ENCODE measurements around the gene GRPEL2. TPM values are rescaled to one million over a fixed set of nuclear protein-coding genes. Genes with fewer than 3 reads are reported as not detected.

The GRPEL2 gene
- total and polyA plus RNA-seq, 4 donors, result 6.6 to 20.2 (median 16.0) TPM

DNA sequence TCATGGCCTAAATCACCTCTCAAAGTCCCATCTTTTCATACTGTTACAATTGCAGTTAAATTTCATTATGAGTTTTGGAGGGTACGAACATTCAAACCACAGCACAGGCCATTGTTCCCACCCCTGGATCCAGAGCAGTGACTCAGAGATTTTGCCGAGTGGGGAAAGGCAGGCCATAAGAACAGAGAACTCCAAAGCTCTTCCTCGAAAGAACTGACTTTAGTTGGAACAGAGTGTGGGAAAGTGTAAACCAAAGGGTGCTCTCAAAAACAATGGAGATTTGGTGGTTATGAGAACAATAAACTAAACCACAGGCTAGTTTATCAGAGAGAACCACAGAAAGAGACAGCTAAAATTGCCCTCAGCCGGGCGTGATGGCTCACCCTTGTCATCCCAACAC, 19.4 kb upstream of the GRPEL2 start:
- TF ChIP-seq, protein P1, sequence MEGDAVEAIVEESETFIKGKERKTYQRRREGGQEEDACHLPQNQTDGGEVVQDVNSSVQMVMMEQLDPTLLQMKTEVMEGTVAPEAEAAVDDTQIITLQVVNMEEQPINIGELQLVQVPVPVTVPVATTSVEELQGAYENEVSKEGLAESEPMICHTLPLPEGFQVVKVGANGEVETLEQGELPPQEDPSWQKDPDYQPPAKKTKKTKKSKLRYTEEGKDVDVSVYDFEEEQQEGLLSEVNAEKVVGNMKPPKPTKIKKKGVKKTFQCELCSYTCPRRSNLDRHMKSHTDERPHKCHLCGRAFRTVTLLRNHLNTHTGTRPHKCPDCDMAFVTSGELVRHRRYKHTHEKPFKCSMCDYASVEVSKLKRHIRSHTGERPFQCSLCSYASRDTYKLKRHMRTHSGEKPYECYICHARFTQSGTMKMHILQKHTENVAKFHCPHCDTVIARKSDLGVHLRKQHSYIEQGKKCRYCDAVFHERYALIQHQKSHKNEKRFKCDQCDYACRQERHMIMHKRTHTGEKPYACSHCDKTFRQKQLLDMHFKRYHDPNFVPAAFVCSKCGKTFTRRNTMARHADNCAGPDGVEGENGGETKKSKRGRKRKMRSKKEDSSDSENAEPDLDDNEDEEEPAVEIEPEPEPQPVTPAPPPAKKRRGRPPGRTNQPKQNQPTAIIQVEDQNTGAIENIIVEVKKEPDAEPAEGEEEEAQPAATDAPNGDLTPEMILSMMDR (IDR thresholded peaks at IDR 0.05; ENCODE audit: control extremely low read depth, extremely low read depth), result no peak
- no peak for DNase-seq
- H3K36me3 ChIP-seq (ENCODE audit: control insufficient read depth in 4 of 4, insufficient read depth in 4 of 4, low read length in 4 of 4), result peaks cover 0 to 22% (median 4%) of the 10 kb centered on the region in 4 donors
- H3K4me1 ChIP-seq (ENCODE audit: control insufficient read depth in 5 of 5, insufficient read depth in 5 of 5, low read length in 5 of 5), result peaks cover 0 to 5% (median 3%) of the 10 kb centered on the region in 5 donors
- H3K27ac ChIP-seq (ENCODE audit: low read depth in 1 of 2, low read length in 1 of 2), result no peak overlapping the region
- no peaks in the 10 kb centered on the region for H3K27me3 ChIP-seq (ENCODE audit: control insufficient read depth in 3 of 3, insufficient read depth in 3 of 3, low read length in 2 of 3)
- no peak overlapping the region for H3K9ac ChIP-seq (ENCODE audit: insufficient read depth in 1 of 2, low read length in 2 of 2)
- no peak for ATAC-seq (ENCODE audit: insufficient read depth, low FRiP score)
- no peaks in the 10 kb centered on the region for H3K9me3 ChIP-seq (ENCODE audit: control insufficient read depth in 4 of 4, insufficient read depth in 3 of 4, low read length in 3 of 4)
- WGBS, 2 donors, result 86 to 93% methylated on average over 5 of the region's 5 CpGs
- no peak overlapping the region for H3K4me3 ChIP-seq

DNA sequence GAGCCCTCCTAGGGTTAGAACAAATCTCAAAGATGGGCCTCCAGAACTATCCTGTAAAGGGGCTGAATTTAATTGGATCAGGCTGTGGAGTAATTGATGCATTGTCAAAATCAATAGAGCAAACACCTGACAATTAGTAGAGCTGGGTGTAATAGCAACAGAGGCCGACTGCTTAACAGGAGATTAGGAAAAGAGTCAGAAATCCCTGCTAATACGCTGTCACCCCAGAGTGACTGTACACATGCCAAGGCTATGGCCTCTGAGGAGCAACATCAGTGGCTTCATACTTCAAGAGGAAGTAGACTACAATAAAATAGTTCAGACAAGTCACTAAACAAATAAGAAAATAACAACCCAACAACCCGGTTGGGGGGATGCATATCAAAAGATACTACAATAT, 18.7 kb upstream of the GRPEL2 start:
- Histone ChIP-seq H3K27me3 (ENCODE audit: control insufficient read depth in 3 of 3, insufficient read depth in 3 of 3, low read length in 2 of 3) (no peaks in the 10 kb centered on the region), H3K4me1 (ENCODE audit: control insufficient read depth in 5 of 5, insufficient read depth in 5 of 5, low read length in 5 of 5) (peaks cover 0 to 4% (median 0%) of the 10 kb centered on the region in 5 donors), H3K36me3 (ENCODE audit: control insufficient read depth in 4 of 4, insufficient read depth in 4 of 4, low read length in 4 of 4) (peaks cover 0 to 22% (median 4%) of the 10 kb centered on the region in 4 donors), H3K27ac (ENCODE audit: low read depth in 1 of 2, low read length in 1 of 2) (no peak overlapping the region), H3K9ac (ENCODE audit: insufficient read depth in 1 of 2, low read length in 2 of 2) (no peak overlapping the region), H3K4me3 (no peak overlapping the region), H3K9me3 (ENCODE audit: control insufficient read depth in 4 of 4, insufficient read depth in 3 of 4, low read length in 3 of 4) (peaks cover 0 to under 1% (median 0%) of the 10 kb centered on the region in 4 donors)
- ATAC-seq (ENCODE audit: insufficient read depth, low FRiP score), result no peak
- TF ChIP-seq, protein P1 (IDR thresholded peaks at IDR 0.05; ENCODE audit: control extremely low read depth, extremely low read depth), result no peak
- no peak for DNase-seq
- WGBS, 2 donors, result 87 to 93% methylated on average over 3 of the region's 3 CpGs

DNA sequence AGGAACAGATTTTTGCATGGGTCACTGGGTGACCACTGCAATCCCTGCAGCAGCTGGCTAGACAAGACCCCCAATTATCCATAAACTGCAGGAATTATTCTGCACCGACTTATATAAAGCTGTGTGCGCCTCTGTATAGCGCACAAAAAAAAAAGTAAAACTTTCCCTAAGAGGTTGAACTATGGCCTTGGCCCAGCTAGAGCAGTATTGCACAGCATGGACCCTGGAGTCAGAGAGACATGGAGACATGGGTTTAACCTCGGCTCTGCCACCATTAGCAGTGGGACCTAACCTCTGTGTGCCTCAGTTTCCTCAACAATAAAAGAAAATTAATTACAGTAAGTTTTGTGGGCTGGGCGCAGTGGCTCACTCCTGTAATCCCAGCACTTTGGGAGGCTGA, 17.1 kb upstream of the GRPEL2 start:
- no peak for ATAC-seq (ENCODE audit: insufficient read depth, low FRiP score)

More for the DNA sequence above, 17.1 kb upstream of the GRPEL2 start:
- Histone ChIP-seq H3K27ac (ENCODE audit: low read depth in 1 of 2, low read length in 1 of 2) (no peak overlapping the region), H3K36me3 (ENCODE audit: control insufficient read depth in 4 of 4, insufficient read depth in 4 of 4, low read length in 4 of 4) (peaks cover 0 to 25% (median 4%) of the 10 kb centered on the region in 4 donors), H3K27me3 (ENCODE audit: control insufficient read depth in 3 of 3, insufficient read depth in 3 of 3, low read length in 2 of 3) (no peaks in the 10 kb centered on the region), H3K9ac (ENCODE audit: insufficient read depth in 1 of 2, low read length in 2 of 2) (no peak overlapping the region), H3K9me3 (ENCODE audit: control insufficient read depth in 4 of 4, insufficient read depth in 3 of 4, low read length in 3 of 4) (peaks cover 0 to 2% (median 0%) of the 10 kb centered on the region in 4 donors), H3K4me1 (ENCODE audit: control insufficient read depth in 5 of 5, insufficient read depth in 5 of 5, low read length in 5 of 5) (peaks cover 0 to 4% (median 0%) of the 10 kb centered on the region in 5 donors), H3K4me3 (no peak overlapping the region)
- TF ChIP-seq, protein P1 (IDR thresholded peaks at IDR 0.05; ENCODE audit: control extremely low read depth, extremely low read depth), result no peak
- DNase-seq, result no peak
- WGBS, 2 donors, result 95 to 99% methylated on average over 5 of the region's 5 CpGs

Measured in lung (tissue), 12 donors.